Hindlimb muscle (tissue), 1 donor: Measurements from ENCODE around the gene ALDOA. TPM values are rescaled to one million over a fixed set of nuclear protein-coding genes. Genes with fewer than 3 reads are reported as not detected.
"Not testable (repeated sequence)": the region's sequence is repeated elsewhere in the genome, so short reads cannot be mapped to it uniquely, and the experiment has no call there.

Experiments
- DNase-seq: peaks from one replicate; pipeline ENCODE4 v3.0.0-alpha.2; 2013
- polyA plus RNA-seq: library from polyadenylated mRNA; unstranded; fragments of 120-200 nt; gene quantifications from one replicate; pipeline ENCODE4 v1.2.1, GENCODE V29; 2013; ENCODE audit not compliant: insufficient read length

ALDOA gene
- polyA plus RNA-seq, 1 donor, result 2,997 TPM

DNA sequence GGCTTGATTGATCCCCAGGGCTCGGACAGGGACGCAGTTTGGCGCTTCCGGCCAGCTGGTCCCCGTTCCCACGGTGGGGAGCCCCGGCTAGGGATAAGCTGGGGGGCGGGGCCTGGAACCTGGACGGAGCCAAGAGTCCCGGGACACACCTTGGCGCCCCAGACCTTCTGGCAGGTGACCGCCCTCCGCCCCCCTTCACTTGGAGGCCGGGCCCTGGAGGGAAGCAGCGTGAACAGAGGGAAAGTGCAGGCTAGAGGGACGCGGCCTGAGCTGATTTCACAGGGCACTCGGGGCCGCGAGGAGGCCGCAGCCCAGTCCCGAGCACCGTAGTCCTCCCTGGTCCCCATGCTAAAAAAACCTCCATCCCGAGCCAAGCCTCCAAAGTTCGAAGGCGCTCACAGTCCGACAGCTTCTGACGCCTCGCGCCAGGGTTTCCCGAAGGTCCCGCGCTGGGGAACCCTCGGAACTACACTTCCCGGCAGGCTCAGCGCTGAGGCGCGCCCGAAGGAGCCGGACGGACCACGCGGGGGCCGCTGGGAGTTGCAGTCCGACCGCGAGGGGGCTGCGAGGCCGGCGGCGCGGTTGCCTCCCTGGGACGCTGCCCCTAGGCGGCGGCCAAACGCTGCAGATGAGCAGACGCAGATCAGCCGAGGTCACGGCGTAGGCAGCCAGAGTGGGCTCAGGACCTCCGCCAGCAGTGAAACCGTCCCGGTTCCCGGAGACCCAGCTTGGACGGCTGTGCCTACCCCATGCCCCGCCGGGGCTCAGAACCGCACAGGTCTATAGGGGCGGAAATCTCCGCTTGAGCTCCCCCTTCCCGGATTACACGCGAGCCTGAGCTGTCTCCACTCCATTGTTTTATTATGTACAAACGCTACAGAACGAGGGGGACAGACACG, 26.2 kb downstream of the ALDOA start, which contains the start of gene TBX6:
Gene TBX6 (minus strand): TSS at position 451 of the 899 bp plus-strand sequence. CDS start 731 bp downstream, outside the sequence.
- peak; percentile 94 for DNase-seq

DNA sequence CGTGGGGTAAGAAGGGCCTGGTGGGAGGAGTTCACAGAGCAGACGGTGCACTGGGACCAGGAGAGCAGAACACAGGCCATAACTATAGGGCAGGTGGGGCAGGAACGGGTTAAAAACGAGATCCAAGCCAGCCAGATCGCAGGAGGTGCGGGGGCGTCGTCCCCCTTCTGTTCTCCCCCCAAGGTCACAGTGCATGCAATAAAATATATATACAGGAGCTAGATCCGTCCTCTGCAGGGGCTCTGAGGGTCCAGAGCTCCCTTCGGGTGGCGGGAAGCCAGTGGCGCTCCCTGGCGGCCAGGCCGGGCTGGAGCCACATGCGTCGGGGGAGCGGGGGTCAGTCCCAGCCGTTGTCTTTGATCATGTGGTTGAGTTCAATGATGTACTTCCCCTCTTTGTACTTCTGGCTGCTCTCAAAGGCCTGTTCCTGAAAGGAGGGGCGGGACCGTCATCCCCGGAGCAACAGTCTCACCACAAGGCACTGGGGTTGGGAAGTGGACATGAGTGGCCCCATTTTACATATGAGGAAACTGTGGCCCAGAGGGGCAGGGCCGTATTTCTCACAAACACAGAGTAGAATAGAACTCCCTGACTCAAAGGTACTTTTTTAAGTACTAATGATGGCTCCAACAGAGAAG, 26.9 kb downstream of the ALDOA start:
- peak; percentile 54 for DNase-seq

DNA sequence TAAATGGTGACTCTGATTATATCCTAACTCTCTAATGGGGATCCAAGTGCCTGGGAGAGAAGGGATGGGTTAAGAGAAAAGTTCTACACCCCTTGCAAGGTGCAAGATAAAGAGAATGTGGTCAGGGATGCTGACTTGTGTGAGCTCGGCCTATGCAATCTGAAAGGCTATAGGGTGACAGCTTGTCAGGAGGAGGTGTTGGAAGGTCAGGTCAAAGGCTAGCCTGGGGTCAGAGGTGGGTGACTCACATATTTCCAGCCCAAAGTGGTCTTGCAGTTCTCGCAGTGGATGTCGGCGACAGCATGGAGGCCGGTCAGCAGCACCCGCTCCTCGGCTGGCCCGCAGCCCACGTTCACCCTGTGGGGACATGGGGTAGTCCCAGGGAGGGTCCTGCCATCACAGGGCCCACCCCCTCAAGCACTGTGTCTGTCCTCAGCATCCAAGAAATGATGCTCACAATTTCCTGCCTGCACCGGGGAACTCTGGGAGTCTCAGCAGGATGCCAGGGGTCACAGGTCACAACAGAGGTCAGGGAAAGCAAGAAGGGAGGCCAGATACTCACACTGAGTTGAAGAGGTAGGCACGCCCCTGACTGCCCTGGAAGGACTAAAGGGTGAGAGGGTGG, 29.1 kb downstream of the ALDOA start:
- DNase-seq, result no peak

DNA sequence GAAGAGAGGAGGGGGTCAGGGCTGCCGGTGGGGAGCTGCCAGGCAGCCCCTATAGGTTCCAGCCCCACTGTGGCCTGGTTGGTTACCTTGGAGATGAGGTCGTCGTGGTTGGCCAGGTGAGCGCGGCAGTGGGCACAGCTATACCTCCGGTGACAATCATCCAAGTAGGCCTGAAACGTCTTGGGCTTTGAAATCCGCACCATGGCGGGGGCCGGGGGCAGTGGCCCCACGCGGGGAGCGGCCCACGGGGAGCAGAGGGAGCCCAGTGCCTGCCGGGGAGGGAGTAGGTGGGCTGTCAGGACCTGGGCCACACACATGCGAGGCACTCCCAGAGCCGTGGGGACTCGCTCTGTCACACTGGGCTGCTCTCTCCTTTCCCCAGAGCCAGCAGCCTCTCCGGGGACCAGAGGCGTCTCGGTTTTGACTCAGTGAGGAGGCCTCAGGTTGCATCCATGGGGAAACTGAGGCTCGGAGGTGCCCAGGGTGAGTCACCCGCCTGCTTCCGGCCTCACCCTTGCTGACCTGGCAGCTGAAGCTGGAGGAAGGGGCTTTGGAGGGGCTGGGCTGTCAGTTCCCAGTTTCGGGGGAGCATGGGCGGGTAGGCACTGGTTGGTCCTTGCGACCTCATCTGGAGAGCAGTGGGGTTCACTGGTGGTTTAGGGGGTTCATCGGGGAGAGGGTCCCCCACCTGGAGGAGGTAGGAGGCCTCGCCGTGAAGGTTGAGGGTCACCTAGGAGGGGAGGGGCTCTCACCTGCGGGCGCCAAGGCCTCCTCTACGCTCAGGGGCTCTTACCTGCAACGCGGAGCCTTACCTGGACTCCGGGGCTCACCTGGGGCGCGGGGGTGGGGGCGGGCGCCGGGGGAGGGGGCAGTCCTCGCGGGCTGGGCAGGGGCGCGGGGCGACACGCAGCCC, 29.9 kb downstream of the ALDOA start:
- no peak for DNase-seq

DNA sequence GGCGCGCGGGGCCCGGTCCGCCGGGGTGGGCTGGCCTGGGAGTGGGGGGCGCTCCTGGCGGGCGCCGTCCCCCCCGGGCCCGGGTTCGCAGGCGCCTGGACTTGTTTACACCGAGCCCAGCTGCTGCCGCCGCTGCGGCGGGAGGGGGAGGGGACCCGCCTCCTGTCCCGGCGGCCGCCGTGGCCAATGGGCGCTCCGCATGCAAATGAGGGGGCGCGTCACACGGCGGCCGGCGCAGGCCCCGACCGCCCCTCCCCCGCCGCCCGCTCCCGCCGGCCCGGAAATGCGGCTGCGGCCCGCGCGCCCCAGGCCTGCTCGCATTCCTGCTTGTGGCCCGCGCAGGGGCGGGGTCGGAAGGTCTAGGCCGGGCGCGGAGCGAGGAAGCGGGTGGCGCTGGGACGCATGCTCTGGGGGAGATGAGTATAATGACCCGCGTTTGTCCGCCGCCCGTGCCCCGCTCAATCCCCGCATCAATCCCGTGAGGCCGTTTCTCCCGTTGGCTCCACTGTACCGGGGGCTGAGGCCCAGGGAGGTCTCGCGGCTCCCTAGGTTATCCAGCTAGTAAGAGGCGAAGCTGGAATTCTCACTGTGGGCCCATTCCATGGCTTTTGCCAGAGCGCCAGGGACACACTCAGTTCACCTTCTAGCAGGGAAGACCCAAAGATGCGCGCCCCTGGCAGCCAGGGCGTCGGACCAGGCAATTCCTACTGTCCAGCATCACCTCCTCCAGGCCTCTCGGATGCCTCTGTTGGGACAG, 30.7 kb downstream of the ALDOA start, which contains the start of gene YPEL3:
Gene YPEL3 (minus strand): TSS at position 109 of the 757 bp plus-strand sequence. CDS start 731 bp downstream, outside the sequence.
- peak; percentile 92 for DNase-seq

DNA sequence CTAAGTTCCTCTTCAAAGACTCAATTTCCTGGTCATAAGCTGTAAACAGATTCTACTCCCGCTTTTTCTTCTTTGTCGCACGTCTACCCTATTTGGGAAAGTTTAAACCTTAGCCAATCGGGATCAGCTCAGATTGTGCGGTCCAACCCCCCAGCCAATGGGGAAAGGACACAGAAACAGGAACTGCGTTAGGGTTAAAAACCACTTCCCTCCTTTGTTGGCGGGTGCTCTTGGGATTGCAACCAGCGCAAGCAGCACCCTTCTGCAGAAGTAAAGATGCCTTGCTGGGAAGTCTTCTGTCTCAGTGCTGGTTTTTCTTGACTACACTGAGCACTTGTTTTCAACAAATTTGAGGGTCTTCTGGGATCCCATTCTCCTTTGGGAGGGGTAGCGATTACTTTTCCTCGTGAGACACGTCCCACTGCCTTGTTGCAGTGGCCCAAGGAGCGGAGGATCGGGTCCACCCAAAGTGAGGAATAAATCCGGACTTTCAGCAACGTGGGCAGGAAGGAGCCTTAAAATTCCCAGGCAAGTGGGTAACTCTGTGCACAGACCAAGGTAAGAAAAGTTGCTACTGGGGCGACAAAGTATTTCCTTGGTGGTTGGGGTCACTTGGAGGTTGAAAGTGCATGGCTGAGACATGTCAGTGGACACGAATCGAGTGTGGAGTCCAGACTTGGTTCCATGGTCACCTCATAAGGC, 31.5 kb downstream of the ALDOA start:
- DNase-seq, result no peak

DNA sequence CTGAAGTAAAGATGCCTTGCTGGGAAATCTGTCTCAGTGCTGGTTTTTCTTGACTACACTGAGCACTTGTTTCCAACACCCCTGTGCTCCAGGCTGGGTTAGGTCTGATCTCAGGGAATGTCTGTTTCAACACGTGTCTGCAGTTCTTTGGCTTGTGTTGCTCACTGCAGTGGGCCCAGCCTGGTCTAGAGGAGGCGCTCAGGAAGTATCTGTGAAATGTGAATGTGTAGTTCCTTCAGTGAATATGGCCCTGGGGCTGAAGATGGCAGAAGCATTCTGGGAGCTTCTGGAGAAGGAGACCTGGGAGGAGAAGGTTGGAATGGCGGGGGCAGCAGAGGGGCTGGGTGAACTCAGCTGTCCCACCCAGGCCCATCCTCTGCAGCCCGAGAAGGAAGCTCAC, 38.5 kb downstream of the ALDOA start:
- DNase-seq, result no peak

DNA sequence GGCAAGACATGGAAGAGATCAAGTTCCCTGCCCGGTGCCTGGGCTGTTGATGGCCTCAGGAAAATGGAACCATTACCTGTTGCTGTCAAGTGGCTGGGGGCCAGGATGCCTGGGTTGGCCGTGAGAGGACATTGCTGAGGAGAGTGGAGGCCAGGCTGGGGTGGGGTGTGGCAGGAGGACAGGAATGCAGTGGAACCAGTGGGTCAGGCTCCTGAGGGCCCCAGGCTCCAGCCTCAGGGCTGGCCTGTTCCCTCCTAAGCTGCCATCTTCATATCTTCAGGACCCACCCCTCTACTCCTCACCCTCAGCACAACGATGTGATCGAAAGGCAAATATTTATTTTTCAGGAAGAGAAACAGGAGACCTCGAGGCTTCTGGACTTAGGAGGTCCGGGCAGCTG, 38.9 kb downstream of the ALDOA start:
- DNase-seq, result no peak

DNA sequence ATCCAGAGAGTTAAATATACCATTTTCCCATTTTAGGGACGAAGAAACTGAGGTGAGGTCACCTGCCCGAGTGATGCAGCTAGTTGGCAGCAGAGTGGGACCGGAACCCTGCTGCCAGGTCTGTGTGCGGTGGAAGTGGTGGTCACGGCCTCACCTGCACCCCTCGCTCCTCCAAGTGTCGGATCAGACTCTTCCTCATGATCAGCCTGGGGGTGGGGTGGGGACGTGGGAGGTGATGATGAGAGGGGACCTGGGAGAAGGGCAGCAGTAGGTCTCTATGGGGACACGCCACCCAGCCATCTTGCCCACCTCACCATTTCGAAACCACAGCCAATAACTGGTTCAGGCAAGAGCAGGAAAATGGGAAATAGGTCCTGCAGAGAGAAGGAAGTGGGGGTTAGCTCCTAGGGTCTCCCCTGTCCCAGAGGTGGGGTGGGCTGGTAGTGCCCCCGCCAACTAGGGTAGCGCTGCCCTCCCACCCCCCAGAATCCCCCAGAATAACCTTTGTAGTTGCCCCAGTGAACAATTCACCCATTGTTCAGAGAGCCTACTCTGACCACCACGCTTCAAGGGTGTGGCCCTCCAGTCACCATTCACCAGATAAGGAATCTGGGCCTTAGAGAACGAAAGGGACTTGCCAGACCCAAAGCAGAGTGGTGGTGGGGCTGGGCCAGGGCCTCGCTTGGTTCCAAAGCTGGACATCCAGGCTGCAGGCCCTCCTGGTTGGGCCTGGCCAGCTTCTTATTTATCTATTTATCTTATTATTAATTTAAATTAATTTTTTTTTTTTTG, 42.7 kb downstream of the ALDOA start:
- DNase-seq, result no peak

DNA sequence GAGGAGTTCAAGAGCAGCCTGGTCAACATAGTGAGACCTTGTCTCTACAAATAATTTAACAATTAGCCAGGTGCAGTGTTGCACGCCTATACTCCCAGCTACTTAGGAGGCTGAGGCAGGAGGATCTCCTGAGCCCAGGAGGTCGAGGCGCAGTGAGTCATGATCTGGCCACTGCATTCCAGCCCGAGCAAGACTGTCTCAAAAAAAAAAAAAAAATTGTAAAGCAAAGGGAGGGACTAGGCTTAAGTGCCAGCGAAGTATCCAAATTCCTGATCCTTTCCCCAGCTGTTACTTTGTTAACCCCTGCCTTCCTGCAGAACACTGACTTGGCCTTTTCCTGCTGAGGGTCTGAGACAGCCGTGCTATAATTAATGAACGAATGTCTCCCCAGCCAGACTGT, 45.1 kb downstream of the ALDOA start:
- peak; percentile 57 for DNase-seq

DNA sequence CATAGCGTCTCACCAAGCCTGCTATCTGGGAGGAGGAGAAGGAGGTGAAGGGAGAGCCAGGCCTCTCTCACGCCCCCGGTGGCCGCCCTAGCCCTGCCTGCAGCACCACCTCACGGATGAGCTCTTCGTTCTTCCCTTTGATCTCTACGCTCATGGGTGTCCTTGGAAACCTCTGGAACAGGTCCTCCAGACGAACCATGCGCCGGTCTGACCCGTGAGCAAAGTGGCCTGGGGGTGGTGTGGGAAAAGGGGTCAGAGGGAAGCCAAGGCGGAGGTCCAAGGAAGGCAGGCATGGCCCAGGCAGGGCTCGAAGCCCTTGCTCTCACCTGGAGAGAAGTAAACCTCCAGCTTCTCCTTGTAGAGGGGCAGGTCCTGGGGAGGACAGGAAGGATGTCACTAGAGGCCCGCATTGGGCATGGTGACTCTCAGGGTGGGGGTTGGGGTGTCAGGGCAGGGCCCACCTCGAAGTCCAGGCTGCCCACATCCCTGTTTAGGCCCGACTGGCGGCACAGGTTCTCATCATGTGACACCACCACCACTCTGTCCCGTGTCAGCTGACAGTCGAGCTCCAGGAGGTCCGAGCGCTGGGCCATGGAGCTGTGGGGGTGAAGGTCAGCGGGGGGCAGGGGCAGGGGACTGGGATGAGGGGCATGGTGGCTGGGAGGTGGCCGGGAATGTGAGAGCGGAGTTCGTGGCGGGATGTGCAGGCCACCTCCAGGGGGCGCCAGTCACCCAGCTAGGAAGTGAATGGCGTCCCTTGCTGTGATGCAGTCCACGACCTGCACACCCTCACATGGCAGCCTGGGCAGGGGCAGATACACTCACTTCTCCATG, 46.9 kb downstream of the ALDOA start:
- DNase-seq, result no peak

DNA sequence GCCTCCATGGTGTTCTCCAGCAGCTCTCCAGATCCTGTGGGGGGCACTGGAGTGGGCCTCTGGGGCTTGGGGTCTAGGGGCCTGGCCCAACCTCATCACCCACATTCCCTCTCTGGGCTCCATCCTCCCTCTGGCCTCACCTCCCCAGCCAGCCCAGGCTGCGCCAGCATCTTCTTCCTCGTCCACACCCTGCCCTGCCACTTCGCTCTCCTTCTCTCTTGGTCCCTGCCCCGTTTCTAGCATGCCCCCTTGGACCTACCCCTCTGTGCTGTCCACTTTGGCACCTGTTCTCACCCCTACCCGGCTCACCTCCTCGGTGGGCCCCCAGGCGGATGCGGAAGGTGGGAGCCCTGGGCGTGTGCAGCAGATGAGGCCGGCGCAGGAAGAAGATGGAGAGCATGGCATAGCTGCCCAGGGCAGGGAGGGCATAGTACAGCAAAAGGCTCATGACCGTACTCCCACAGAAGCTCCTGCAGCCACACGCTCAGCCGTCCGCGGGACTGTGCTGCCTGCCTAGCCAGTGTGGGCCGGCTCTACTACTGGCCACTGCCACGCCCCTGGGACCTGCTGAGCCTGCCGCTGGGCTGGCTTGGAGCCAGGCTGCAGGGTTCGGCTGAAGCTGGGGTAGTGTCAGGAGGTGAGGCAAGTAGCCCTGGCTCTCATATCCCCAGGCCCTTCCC, 47.6 kb downstream of the ALDOA start, which contains the start of gene GDPD3:
Gene GDPD3 (minus strand): TSS at position 507 of the 680 bp plus-strand sequence. CDS start 59 bp downstream, at position 448.
- DNase-seq, result no peak

DNA sequence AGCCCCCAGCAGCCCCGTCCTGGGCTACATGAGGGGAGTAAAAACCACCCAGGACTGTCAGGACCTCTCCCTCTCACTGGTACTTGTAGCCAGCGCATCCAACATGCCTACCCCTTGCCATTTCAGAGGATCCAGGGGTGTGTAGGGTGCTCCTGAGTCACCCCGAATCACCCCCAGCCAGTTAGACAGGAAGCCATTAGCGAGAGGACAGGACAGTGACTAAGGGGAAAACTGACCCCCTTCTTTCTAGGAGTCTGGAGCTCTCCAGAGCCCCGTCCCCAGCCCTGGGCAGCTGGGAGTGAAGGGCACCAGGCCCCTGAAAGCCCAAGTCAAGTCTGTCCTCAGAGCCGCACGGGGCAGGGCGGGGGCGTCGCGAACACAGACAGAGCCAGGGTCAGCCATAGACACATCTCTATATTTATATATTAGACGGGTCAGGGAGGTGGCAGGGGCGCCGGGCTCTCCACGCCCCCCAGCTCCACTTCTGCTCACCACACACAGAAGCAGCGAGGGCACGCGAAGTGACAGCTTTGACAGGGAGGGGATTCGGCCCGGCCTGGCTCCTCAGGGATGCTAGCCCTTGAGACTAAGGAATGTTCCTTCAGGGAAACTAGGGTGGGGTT, 48.3 kb downstream of the ALDOA start:
- no peak for DNase-seq

DNA sequence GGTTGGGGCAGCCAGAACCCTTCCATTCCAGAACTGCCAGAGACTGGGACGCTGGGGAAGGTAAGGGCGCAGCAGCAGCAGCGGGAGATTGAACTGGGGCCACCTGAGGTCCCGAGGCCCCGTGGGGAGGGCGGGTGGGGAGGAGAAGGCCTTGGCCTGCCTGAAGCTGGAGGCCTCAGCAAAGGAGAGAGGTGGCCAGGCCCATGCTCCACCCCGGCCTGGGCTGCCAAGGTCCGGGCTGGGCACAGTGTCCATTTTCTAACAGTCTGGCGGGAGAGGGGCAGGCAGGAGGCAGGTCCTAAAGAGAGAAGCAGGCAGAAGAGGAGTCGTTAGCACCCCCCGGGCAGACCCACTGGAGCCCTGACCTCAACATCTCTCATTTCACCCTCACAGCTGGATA, 48.9 kb downstream of the ALDOA start:
- DNase-seq, result no peak

DNA sequence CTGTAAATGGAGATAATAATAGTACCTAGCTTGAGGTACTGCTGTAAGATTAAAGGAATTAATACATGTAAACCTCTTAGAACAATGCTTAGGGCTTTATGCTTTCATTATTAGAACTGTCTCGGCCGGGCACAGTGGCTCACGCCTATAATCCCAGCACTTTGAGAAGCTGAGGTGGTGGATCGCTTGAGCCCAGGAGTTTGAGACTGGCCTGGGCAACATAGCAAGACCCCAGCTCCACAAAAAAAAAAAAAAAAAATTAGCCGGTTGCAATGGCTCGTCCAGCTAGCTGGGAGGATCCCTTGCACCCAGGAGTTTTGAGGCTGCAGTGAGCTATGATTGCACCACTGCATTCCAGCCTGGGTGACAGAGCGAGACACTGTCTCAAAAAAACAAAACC, 49.3 kb downstream of the ALDOA start:
- DNase-seq, result not testable (repeated sequence)

DNA sequence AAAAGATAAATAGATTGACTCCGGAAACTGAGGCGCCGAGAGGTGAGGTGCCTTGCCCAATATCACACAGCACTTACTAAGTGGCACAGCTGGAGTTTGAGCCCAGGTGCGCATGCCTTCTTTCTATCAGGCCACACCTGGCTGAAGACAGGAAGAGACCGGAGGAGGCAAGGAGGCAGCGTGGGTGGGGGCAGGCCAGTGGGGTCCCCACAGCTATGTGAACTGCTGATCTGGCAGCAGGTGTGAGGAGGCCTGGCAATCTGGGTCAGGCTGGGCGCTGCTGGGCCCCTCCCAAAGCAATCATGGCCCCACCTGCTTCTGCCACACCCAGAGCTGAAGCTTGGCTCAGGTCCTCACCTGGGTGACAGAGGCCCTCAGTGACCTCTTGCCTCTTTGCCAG, 49.7 kb downstream of the ALDOA start:
- DNase-seq, result no peak
